Dendritic cell treated with granulocyte-macrophage colony-stimulating factor and Interleukin-4, amounts not matched to agents 40 ng/mL and 50 ng/mL, for 4 days (primary cell): ENCODE measurements around the gene MAGEB1.

Experiments used
- H3K27ac Mint-ChIP-seq: one replicate; pipeline ENCODE4 v1.8.0; 2022; ENCODE audit warnings: mild to moderate bottlenecking, mixed read lengths
- H3K27me3 Mint-ChIP-seq: one replicate; pipeline ENCODE4 v1.8.0; 2022; ENCODE audit warnings: mild to moderate bottlenecking, mixed read lengths
- H3K36me3 Mint-ChIP-seq: one replicate; pipeline ENCODE4 v1.8.0; 2022; ENCODE audit warnings: low read depth, mixed read lengths
- H3K4me1 Mint-ChIP-seq: one replicate; pipeline ENCODE4 v1.8.0; 2022; ENCODE audit warnings: low read depth, mixed read lengths
- H3K4me3 Mint-ChIP-seq: one replicate; pipeline ENCODE4 v1.8.0; 2022; ENCODE audit warnings: mild to moderate bottlenecking, moderate library complexity, mixed read lengths
- H3K9me3 Mint-ChIP-seq: one replicate; pipeline ENCODE4 v1.8.0; 2022; ENCODE audit warnings: mixed read lengths
- intact Hi-C: fragments of 100-400 bp; cut with micrococcal nuclease; formaldehyde crosslinking; loops from one replicate; pipeline ENCODE4 v1.15.0; 2022

The MAGEB1 gene

DNA sequence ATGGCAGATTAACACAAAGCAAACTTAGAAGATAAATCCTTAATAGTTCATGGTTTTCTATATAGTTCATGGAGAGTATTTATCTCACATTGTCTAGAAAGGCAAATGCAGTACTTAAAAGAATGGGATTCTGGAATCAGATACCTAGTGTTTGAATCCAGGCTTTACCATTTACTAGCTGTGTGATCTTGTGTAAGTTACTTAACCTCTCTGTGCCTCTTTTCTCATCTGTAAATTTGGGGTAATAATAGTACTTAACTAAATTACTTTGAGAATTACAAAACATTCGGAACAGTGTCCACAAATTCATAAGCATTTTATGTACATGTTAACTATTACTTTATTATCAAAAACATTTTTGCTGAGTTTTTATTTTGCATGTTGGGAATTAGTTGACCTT lies 15.8 kb downstream of the MAGEB1 start:
- Mint-ChIP-seq H3K4me1 (no peaks in the 10 kb centered on the region), H3K9me3 (no peaks in the 10 kb centered on the region), H3K27me3 (no peaks in the 10 kb centered on the region)

DNA sequence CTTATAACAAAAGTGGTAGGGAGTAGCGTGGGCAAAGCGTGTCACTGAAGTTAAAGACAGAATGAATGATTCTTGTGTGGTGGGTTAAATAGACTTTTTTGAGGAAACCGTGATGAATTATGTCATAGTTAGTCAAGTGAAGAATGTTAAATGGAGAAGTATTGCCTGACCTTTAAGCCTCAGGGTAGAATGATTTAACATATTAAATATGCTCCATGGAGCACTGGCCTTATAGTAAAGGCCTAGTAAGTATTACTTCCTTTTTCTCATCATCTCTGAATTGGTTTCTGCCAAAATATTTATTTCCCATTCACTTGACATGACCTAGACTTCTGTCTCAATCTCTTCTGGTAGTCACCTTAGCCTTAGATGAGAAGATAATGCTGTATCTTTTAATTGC lies 23.7 kb downstream of the MAGEB1 start:
- no peaks in the 10 kb centered on the region for H3K4me1 Mint-ChIP-seq

More for the DNA sequence above, 15.8 kb downstream of the MAGEB1 start:
- H3K27ac Mint-ChIP-seq = no peak overlapping the region
- intact Hi-C loops = no loop called here
- H3K4me3 Mint-ChIP-seq = no peak overlapping the region
- H3K36me3 Mint-ChIP-seq = no peaks in the 10 kb centered on the region

DNA sequence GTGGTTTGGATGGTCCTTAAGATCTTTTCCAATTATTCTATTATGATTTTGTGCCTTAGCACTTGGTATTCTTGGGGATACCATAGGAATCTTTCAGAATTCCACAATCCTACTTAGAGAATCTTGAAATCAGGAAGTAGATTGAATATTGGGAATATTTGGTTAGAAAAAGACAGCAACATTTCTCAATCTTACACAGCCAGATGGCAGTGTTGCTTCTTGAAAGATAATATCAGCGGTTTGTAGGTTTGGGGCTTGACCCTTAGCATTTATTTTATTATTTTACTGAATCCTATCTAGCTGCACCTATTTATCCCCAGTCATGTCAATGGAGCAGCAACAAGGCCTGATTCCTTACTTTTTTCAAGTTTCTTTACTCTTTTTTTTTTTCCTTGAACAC lies 28.6 kb downstream of the MAGEB1 start:
- Mint-ChIP-seq H3K27ac (no peak overlapping the region), H3K4me3 (no peak overlapping the region), H3K4me1 (no peaks in the 10 kb centered on the region), H3K27me3 (no peaks in the 10 kb centered on the region), H3K36me3 (no peaks in the 10 kb centered on the region), H3K9me3 (no peaks in the 10 kb centered on the region)
- intact Hi-C loops = loop anchor here (5.0 kb wide), 1 partner anchor 227 kb away; no protein-coding TSS in a partner anchor

More for the DNA sequence above, 23.7 kb downstream of the MAGEB1 start:
- intact Hi-C loops = no loop called here
- Mint-ChIP-seq H3K27me3 (no peaks in the 10 kb centered on the region), H3K27ac (no peak overlapping the region), H3K4me3 (no peak overlapping the region), H3K9me3 (no peaks in the 10 kb centered on the region), H3K36me3 (no peaks in the 10 kb centered on the region)

DNA sequence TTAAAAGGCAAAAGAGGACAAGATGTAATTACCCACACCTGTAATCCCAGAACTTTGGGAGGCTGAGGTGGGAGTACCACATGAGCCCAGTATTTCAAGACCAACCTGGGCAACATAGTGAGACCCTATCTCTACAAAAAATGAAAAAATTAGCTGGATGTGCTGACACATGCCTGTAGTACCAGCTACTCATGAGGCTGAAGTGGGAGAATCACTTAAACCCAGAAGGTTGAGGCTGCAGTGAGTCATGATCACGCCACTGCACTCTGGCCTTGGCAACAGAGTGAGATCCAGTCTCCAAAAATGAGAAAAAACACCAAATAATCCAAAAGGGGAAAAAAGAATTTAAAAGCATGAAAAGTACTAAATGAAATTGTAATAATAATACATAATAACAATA lies 31.4 kb downstream of the MAGEB1 start:
- Mint-ChIP-seq H3K27ac (no peak overlapping the region), H3K27me3 (no peaks in the 10 kb centered on the region), H3K4me1 (peaks cover under 1% of the 10 kb centered on the region), H3K9me3 (no peaks in the 10 kb centered on the region), H3K36me3 (no peaks in the 10 kb centered on the region), H3K4me3 (no peak overlapping the region)
- intact Hi-C loops = loop anchor here (5.0 kb wide), 1 partner anchor 224 kb away; no protein-coding TSS in a partner anchor

DNA sequence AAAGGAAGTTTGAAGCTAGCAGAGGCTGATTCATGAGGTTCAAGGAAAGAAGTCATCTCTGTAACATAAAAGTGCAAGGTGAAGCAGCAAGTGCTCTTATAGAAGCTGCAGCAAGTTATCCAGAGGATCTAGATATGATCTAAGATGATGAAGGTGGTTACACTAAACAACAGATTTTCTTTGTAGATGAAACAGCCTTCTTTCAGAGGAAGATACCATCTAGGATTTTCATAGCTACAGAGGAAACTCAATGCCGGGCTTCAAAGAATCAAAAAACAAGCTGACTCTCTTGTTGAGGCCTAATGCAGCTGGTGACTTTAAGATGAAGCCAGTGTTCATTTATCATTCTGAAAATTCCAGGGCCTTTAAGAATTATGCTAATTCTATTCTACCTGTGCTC lies 33.5 kb downstream of the MAGEB1 start:
- no peaks in the 10 kb centered on the region for H3K27me3 Mint-ChIP-seq
- H3K4me1 Mint-ChIP-seq = peaks cover 5% of the 10 kb centered on the region
- H3K9me3 Mint-ChIP-seq = no peaks in the 10 kb centered on the region
- H3K4me3 Mint-ChIP-seq = no peak overlapping the region
- H3K27ac Mint-ChIP-seq = no peak overlapping the region
- intact Hi-C loops = no loop called here
- no peaks in the 10 kb centered on the region for H3K36me3 Mint-ChIP-seq

DNA sequence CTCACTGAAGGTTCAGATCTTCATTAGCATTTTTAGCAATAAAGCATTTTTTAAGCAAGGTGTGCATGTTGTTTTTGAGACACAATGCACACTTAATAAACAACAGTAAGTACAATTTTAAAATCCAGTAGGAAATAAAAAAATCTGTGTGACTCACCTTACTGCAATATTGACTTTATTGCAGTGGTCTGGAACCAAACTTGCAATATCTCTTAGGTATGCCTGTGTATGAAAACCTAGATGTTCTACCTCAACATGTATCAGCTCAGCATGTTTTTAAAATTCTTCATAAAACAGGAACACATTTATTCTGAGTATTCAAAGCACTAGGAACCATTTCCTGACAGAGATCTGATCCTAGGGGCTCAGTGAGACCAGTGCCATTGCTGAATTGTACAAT lies 35.6 kb downstream of the MAGEB1 start:
- Mint-ChIP-seq H3K9me3 (no peaks in the 10 kb centered on the region), H3K4me3 (no peak overlapping the region), H3K4me1 (peaks cover 5% of the 10 kb centered on the region), H3K27ac (no peak overlapping the region), H3K36me3 (no peaks in the 10 kb centered on the region), H3K27me3 (no peaks in the 10 kb centered on the region)
- intact Hi-C loops = no loop called here

DNA sequence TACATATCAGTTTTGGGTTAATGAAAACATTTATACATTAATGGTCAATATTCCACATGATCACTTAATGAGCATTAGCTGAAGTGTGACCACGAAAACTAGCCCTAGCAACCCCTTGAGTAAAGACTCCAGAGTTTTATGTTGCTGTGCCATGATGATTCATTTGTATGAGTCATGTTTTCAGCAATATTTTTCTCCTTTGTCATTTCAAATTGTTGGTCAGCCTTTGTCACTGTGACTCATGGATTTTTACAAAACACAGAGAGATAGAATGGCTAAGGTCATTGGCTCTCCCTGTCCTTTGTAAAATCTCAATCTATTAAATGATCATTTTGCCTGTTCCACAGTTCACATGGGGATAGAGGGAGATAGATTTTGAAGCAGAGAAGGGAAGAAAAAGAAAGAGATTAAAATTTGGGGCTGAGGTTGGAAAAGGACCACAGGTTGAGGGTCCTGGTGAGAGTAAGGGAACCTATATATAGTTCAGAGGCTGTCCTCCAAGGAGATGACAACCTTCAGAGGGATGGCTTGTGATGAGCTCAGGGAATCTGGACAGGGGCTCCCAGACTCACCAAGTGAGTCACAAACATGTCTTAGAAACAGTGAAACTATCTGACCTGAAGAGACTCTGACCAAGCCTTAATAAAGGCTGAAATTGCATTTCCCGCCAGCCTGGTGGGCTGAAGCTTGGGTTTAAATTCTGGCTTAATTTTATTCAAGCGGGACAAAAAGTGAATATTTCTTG lies 36.7 kb downstream of the MAGEB1 start:
- Mint-ChIP-seq H3K36me3 (no peaks in the 10 kb centered on the region), H3K27me3 (no peaks in the 10 kb centered on the region), H3K4me3 (no peak overlapping the region), H3K9me3 (no peaks in the 10 kb centered on the region), H3K27ac (no peak overlapping the region), H3K4me1 (peaks cover 5% of the 10 kb centered on the region)
- intact Hi-C loops = no loop called here

DNA sequence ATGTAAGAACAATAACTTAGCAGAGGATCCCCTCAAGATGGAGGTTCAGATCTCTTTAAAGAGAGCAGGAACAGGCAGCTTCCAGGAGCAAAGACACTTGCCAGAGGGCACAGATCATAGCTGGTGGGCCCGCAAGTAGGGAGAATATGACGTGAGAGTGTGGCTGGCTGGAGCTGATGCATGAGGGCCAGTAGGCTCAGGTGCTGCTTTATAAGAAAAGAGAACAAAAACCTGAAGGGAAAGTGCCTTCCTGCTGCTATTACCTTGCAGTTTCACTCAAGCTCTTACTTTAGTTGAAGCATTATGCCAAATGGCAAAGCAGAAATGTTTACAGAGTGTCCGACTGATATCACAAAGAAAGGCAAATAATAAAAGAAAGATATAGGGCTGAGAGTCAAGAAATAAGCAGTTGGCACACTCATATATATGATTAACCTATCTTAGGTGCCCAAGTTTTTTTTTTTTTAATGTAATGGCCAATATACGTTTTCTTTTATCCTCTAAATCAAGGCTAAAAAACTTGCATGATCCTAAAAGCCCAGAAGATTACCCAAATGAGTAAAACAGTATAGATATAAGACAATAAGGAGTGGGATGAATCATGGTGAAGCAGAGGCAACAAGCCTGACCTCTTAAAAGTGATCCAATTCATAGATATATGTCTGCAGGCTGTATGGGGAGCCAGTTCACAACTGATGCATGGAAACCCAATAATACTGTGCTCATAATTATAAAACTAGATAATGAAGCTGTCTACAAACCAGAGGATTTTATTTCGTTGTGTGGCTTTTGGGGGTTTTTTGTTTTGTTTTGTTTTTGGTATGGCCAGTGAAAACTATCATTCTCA lies 49.7 kb downstream of the MAGEB1 start:
- H3K27me3 Mint-ChIP-seq = peaks cover 3% of the 10 kb centered on the region
- intact Hi-C loops = no loop called here
- H3K36me3 Mint-ChIP-seq = no peaks in the 10 kb centered on the region
- H3K4me1 Mint-ChIP-seq = no peaks in the 10 kb centered on the region
- no peak overlapping the region for H3K27ac Mint-ChIP-seq
- H3K4me3 Mint-ChIP-seq = no peak overlapping the region
- H3K9me3 Mint-ChIP-seq = no peaks in the 10 kb centered on the region

DNA sequence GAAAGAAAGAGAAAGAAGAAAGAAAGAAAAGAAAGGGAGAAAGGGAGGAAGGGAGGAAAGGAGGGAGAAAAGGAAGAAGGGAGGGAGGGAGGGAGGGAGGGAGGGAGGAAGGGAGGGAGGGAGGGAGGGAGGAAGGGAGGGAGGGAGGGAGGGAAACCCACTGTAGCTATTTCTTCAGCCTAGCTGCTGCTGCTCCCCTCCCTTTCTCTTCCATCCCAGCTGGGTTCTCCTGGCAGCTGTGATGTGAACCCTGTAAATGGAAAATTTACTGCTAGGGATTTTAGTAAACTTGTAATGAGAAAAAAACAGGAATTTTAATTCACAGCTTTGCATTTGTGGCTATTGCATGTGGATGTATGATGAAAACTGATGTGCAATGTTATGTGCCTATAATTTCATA lies 54.3 kb downstream of the MAGEB1 start:
- H3K27ac Mint-ChIP-seq = no peak overlapping the region
- intact Hi-C loops = no loop called here
- no peaks in the 10 kb centered on the region for H3K36me3 Mint-ChIP-seq
- H3K9me3 Mint-ChIP-seq = no peaks in the 10 kb centered on the region
- no peaks in the 10 kb centered on the region for H3K4me1 Mint-ChIP-seq
- H3K4me3 Mint-ChIP-seq = no peak overlapping the region
- peaks cover 3% of the 10 kb centered on the region for H3K27me3 Mint-ChIP-seq
